HG02885 (cell line): ENCODE results near the gene SLC24A3.
"Not testable (repeated sequence)": the region's sequence is repeated elsewhere in the genome, so short reads cannot be mapped to it uniquely, and the experiment has no call there.

Experiments
- ATAC-seq: cut with Tn5 transposase; IDR thresholded peaks from one replicate; pipeline ENCODE4 v1.9.1; 2021; ENCODE audit warnings: mild to moderate bottlenecking; ENCODE audit not compliant: unreplicated experiment, poor library complexity

The SLC24A3 gene

GRCh38 chr20:19747903-19748302 lies 535.5 kb downstream of the SLC24A3 start:
- ATAC-seq = no peak

DNA sequence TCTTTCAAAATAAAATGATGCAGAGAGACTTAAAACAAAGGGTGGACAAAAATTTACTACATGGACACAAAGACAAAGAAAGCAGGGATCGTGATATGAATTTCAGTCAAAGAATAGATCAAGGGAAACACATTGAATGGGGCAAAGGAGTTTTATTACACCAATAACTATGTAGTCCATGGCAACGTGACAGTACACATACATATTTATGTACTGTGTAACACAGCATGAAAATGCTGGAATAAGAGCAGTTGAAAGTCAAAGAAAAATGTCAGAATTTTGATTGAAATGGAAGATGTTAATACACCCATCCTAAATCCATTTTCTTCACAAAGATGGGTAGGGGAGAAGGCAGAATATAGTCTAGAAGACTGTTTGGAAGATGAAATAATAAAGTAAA lies 536.2 kb downstream of the SLC24A3 start:
- no peak for ATAC-seq

- ATAC-seq = no peak
Measured at GRCh38 chr20:19749618-19750071, 537.2 kb downstream of the SLC24A3 start.

- no peak for ATAC-seq
Measured at GRCh38 chr20:19750101-19750606, 537.7 kb downstream of the SLC24A3 start.

- ATAC-seq = no peak
Measured at GRCh38 chr20:19750907-19751636, 538.6 kb downstream of the SLC24A3 start.

DNA sequence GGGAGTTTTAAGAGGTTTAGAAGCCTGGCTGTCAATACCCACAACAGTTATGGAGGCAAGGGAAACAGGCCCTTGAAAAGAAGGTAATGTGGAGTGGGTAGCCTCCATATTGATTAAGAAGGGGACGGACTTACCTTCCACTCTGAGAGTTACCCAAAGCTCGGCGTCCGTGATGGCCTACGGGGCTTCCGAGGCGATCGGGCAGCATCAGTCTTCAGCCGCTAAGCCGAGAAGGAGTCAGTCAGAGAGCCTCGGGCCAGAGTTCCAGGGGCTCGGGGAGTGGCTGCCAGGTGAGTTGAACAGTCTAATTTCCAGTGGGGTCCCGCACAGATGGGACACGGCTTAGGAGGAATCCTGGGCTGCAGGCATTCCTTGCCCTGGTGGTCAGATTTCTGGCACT lies 541.8 kb downstream of the SLC24A3 start:
- not testable (repeated sequence) for ATAC-seq

GRCh38 chr20:19756761-19757486 lies 544.5 kb downstream of the SLC24A3 start:
- no peak for ATAC-seq

GRCh38 chr20:19757487-19758132 lies 545.2 kb downstream of the SLC24A3 start:
- ATAC-seq = no peak

- no peak for ATAC-seq
Measured at GRCh38 chr20:19758133-19758500, 545.7 kb downstream of the SLC24A3 start, which contains the start of gene RIN2. Gene RIN2, plus strand, starts transcription at chr20:19758258. Its CDS starts 131,344 bp downstream, at chr20:19889602.

DNA sequence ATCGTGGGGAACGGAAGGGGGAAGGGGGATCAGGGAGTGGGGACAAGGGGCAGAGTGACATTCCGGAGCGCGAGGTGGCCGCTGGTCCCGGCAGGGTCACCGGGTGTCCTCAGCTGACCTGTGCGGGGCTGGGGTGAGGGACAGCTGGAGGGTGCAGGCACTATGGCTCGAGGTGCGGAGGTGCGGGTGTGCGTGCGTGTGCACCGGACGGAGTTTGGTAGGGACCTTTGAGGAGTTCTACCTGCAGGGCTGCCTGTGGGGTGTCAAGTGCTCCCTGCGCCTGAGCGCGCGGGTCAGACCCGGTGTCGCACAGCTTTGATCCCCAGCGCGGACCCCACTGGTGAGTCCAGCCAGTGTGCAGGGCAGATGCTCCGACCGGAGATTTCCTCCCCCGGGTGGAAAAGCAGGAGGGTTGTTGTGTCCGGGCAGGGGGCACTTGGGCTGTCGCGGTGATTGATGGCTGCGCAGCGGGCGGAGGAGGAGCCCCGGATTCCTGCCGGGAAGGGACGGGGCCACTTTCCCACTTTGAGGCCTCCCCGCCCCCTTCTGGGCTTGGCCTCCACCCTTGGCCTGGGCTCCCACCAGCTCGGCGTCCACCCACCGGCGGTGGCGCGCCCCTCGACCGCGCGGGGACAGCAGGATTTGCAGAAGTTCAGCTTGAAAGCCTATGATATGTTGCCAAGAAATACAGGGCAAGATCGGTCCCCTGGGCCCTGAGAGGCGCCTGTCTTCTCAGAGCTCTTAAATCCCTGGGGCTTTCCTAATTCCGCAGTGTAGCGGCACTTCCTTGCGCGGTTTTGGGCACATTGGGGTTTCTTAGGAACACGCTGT lies 546.3 kb downstream of the SLC24A3 start:
- ATAC-seq = no peak

DNA sequence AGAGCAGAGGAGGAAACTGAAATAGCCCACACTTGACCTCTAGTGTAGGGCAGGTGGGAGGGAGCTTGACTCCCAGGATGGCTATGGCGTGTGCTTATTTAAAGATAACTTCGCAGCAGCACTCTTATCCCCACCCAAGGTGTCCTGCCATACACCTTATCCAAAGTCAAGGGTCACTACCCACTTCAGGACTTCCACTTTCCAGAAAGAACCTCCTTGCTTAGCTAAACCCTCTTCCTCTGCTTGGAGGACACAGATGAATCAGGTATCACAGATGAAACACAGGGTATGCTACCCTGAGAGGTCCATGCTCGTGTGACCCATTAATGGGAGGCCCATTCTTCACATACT lies 547.9 kb downstream of the SLC24A3 start:
- ATAC-seq = no peak

GRCh38 chr20:19761326-19761725 lies 548.9 kb downstream of the SLC24A3 start:
- ATAC-seq = no peak

DNA sequence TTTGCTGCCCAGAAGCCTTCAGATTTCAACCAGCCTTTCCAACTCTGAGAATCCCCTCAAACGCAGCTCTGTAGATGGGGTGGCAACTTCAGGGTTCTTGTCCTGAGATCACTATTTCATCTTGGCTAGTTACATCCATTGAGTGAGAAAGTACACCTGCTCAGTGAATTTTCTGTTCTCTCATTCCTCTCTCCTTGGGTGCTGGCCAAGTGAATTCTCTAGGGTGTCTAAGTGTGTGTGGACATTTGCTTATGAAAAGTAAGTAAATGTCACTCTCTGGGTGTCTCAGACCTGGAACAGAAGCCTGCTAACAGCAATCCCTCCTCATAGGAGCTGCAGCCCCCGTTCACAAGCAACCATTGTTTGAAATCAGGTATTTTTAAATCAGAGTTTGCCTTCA lies 549.4 kb downstream of the SLC24A3 start:
- ATAC-seq = no peak

GRCh38 chr20:19764207-19764606 lies 551.8 kb downstream of the SLC24A3 start:
- ATAC-seq = no peak

DNA sequence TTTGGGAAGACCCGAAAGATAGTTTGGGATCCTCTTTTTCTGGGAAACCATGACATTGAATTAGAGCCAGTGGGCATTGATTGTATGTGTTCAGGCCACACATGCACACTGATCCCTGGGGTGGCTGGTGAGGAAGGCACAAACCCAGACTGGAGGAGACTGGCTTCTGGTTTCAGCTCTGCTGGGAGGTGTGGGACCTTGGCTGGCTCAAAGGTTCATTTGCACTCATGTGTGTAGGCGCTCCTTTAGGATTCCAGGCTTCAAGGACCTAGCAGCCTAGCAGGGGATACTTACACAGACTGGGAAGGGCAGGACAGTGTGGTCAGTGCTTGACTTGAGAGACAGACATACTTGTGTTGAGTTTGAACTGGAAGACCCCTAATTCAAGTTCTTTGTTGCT lies 552.8 kb downstream of the SLC24A3 start:
- no peak for ATAC-seq

- ATAC-seq = no peak
Measured at GRCh38 chr20:19765913-19766312, 553.5 kb downstream of the SLC24A3 start.

DNA sequence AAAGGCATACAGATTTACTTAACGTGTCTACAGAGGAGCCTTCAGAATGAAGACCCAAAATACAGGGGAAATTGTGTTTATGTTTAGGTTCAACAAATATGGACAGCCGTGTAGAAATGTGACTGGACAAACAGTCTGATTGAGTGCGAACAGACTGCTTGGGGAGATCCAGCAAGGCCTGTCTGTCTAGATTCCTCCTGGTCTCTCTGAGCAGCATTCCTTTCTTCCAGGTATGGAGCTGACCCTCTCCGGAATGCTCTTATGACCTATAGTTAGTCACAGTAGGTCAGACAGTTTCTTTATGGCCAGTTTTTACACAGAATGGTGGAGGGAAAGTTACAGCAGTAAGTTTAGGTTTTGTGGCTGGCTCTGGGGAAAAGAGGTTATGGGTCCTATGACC lies 554.6 kb downstream of the SLC24A3 start:
- ATAC-seq = no peak

DNA sequence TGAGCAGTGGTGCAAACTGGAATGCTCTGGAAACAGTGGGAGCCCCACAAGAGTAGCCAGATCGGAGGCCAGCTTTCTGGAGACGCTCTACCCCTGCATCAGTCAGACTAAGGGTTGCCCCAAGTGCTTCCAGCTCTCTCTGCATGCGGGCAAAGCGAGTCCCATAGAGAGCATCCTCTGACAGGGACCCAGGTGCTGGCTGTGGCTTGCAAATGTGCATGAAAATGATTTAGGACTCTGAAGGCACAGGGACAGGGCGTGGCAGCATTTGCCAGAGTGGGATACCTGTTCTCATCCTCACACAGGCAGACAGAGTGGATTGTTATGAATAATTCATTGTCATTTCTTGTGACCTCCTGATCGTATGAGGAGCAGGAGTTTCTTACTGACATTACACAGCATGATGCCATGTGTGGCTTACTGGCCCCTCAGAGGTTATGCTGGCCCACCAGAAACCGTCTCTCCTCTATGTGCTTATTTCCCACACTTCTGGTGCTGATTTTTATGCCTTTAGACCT lies 555.9 kb downstream of the SLC24A3 start:
- ATAC-seq = no peak

DNA sequence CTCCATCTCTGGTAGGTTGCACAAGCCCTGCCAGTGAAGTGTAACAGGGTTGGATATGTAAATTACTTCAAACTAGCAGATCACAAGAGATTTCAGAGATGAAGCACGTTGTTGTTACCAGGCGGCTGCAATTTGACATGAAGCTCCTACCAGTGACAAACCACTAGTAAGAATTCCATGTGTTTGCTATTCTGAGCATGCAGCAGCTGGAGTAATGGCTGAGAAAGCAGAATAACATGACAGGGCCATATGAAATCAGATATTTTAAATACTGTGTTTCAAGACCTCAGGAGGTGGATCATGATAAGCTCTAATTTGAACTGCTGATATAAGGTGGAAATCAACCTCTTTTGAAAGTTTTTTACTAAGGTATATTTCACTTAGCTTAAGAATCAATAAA lies 557.1 kb downstream of the SLC24A3 start:
- ATAC-seq = no peak

DNA sequence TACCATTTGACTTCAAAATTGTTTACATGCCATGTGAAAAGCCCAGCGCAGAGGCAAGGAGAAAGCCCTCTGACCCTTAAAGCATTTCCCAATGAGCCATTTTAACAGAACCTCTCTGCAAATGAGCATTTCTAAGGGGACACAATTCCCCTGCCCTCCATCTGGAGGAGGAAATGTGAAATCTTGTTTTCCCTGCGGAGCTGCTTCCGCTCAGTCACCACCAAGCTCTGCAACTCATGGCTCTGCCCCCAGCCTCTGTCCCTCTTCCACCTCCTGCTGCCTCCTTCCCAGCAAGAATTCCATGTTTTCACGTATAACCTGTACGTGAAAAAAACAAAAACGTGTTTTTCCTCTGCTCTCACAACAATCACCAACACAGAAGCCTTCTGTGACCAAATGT lies 557.9 kb downstream of the SLC24A3 start:
- ATAC-seq = no peak
